ENCODE measurements around the gene WIPF1.

DNA sequence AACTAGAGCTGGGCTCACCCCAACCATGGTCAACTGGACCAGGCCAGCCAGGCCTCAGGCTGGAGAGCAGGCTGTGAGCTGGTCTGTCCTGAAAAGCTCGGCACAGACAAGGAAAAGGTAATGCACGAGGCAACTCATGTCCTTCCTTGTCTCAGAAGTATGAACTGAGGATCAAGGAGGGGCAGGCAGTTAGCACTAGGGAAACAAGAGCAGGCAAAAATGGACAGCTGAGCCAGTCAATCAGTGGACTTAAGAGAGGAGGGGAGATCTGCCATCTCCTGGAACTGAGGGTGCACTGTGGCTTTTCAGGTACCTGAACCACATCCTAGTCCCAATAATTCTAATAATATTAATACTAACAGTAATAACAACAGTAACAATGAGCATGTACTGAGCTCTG is 20.6 kb upstream of the WIPF1 start:
- TF ChIP-seq, protein P1, sequence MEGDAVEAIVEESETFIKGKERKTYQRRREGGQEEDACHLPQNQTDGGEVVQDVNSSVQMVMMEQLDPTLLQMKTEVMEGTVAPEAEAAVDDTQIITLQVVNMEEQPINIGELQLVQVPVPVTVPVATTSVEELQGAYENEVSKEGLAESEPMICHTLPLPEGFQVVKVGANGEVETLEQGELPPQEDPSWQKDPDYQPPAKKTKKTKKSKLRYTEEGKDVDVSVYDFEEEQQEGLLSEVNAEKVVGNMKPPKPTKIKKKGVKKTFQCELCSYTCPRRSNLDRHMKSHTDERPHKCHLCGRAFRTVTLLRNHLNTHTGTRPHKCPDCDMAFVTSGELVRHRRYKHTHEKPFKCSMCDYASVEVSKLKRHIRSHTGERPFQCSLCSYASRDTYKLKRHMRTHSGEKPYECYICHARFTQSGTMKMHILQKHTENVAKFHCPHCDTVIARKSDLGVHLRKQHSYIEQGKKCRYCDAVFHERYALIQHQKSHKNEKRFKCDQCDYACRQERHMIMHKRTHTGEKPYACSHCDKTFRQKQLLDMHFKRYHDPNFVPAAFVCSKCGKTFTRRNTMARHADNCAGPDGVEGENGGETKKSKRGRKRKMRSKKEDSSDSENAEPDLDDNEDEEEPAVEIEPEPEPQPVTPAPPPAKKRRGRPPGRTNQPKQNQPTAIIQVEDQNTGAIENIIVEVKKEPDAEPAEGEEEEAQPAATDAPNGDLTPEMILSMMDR (IDR thresholded peaks at IDR 0.05), result no peak
- TF ChIP-seq CBX2 (IDR thresholded peaks at IDR 0.05; ENCODE audit: borderline replicate concordance, low read depth) (no peak), POLR2A (IDR thresholded peaks at IDR 0.05; ENCODE audit: low read length) (no peak), NFE2L2 (conservative IDR thresholded peaks at IDR 0.05; ENCODE audit: low read length) (no peak), JUNB (IDR thresholded peaks at IDR 0.05) (no peak), RAD21 (conservative IDR thresholded peaks at IDR 0.05 in 1 of 2, IDR thresholded peaks at IDR 0.05 in 1 of 2) (no peak), KDM5A (IDR thresholded peaks at IDR 0.05) (no peak), NPAS2 (CRISPR knock-in tag; IDR thresholded peaks at IDR 0.05; ENCODE audit: borderline replicate concordance) (no peak)
- TF ChIP-seq, protein P2, sequence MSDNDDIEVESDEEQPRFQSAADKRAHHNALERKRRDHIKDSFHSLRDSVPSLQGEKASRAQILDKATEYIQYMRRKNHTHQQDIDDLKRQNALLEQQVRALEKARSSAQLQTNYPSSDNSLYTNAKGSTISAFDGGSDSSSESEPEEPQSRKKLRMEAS (IDR thresholded peaks at IDR 0.05), result no peak
- TF ChIP-seq, protein P3, sequence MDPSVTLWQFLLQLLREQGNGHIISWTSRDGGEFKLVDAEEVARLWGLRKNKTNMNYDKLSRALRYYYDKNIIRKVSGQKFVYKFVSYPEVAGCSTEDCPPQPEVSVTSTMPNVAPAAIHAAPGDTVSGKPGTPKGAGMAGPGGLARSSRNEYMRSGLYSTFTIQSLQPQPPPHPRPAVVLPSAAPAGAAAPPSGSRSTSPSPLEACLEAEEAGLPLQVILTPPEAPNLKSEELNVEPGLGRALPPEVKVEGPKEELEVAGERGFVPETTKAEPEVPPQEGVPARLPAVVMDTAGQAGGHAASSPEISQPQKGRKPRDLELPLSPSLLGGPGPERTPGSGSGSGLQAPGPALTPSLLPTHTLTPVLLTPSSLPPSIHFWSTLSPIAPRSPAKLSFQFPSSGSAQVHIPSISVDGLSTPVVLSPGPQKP (IDR thresholded peaks at IDR 0.05; ENCODE audit: low read depth, low read length), result no peak
- TF ChIP-seq, protein P4, sequence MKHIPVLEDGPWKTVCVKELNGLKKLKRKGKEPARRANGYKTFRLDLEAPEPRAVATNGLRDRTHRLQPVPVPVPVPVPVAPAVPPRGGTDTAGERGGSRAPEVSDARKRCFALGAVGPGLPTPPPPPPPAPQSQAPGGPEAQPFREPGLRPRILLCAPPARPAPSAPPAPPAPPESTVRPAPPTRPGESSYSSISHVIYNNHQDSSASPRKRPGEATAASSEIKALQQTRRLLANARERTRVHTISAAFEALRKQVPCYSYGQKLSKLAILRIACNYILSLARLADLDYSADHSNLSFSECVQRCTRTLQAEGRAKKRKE (CRISPR knock-in tag; IDR thresholded peaks at IDR 0.05; ENCODE audit: low read depth), result no peak
- TF ChIP-seq, protein P5, sequence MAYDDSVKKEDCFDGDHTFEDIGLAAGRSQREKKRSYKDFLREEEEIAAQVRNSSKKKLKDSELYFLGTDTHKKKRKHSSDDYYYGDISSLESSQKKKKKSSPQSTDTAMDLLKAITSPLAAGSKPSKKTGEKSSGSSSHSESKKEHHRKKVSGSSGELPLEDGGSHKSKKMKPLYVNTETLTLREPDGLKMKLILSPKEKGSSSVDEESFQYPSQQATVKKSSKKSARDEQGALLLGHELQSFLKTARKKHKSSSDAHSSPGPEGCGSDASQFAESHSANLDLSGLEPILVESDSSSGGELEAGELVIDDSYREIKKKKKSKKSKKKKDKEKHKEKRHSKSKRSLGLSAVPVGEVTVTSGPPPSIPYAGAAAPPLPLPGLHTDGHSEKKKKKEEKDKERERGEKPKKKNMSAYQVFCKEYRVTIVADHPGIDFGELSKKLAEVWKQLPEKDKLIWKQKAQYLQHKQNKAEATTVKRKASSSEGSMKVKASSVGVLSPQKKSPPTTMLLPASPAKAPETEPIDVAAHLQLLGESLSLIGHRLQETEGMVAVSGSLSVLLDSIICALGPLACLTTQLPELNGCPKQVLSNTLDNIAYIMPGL (CRISPR knock-in tag; IDR thresholded peaks at IDR 0.05; ENCODE audit: borderline replicate concordance), result no peak

Data from A549 (cell line).